GM19395 (cell line): ENCODE results near the gene RPUSD4.

ENCODE experiments used
- ATAC-seq: cut with Tn5 transposase; IDR thresholded peaks from one replicate; pipeline ENCODE4 v1.9.1; 2021; ENCODE audit warnings: mild to moderate bottlenecking, moderate library complexity; ENCODE audit not compliant: unreplicated experiment

The RPUSD4 gene

DNA sequence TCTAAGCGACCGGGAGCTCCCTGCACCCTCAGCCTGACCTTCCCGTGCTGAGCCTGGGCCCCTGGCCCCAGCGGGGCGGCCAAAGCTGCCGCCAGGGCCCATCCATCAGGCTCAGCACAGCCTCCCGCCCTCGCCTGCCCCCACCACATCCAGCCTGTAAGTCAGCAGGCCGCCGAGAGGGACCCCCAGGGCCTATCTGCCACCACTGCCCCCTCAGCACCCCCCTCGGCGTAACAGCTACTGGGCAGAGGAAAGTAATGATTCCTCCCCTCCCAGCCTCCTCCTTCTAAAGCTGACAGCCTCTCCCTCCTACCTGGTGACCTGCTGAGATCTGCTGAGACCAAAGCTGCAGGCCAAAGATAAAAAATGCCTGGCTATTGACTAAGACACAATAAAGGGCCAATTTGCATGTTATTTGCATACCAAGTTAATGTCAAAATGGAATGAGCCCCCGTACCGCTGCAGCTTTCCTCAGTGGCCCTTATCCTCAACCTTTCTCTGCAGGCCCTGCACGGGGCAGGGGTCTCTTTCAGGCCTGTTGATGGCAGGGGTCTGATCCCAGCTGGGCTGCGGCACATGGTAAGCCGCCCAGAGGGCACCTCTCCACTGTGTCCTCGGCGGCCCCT lies 51.6 kb downstream of the RPUSD4 start:
- ATAC-seq: no peak

DNA sequence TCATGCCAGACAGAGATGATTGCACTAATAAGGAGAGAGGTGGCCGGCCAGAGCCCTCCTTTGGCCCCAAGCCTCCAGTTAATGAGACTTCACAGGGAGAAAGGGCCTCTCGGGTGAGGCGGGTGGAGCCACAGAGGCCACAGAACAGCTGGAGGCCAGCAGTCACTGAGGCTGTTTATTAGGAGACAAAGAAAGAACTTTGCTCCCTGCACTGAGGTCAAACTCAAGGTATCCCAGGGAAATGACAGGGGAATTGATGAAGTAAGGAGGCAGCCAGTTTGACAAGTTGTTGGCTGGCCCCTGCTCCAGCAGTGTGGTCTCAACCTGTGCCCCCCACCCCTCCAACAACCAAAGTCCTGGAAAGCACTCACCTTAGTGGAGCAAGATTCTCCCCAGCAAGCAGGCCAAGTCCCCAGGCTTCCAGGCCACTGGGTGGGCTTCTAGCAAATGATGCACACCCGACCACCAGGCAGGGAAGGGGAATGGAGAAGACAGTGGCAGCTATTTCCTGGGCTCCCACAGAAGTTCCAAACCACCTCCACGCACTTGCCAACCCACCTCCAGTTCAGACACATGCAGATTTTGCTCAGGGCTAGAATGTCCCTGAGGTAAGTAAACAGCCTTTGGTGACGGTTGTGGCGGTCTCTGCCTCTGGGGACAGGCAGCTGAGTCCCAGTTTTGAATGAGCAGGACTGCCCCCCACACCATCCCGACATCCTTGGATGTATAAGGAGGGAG lies 53.2 kb downstream of the RPUSD4 start:
- no peak for ATAC-seq

DNA sequence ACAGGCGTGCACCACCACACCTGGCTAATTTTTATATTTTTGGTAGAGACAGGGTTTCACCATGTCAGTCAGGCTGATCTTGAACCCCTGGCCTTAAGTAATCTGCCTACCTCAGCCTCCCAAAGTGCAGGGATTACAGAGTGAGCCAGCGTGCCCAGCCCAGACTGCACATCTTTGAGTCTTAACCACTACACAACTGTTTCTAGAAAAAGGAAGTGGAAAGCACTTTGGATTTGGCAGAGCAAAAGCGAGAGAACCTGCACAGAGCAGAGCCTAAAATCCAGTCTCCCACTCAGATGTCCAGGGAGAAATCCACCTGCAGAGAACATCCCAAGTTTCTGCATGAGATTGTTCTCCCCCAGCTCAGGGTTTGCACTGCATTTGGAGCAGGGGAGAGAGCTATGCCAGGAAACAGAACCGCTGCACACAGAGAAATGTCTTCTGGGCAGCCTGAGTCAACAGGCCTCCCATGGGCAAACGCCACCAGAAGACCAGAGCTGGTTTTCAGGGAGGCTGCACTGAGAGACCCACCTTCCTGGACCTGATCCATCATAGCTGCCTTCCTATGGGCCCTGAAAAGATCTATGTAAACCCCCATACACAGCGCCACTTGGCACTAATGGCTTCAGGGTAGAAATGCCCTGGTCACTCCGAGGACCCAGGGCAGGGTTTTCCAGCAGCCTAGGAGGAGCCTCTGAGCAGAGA lies 54.0 kb downstream of the RPUSD4 start:
- no peak for ATAC-seq

DNA sequence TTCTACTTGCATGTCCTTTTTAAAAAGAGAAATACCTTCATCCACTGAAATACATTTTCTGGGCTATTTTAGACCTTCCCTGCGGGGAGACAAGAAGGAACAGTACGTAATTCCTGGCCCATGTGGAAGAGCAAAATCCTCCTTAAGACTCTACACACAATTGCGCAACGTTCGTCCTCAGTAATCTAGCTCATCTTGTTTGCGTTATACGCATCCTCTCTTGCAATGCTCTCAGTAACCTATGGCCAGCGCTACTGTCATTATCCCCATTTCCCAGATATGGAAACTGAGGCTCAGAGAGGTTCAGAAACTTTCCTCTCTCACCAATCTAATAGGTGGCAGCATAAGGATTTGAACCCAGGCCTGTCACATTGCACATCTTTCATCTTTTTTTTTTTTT lies 54.6 kb downstream of the RPUSD4 start:
- ATAC-seq: no peak

DNA sequence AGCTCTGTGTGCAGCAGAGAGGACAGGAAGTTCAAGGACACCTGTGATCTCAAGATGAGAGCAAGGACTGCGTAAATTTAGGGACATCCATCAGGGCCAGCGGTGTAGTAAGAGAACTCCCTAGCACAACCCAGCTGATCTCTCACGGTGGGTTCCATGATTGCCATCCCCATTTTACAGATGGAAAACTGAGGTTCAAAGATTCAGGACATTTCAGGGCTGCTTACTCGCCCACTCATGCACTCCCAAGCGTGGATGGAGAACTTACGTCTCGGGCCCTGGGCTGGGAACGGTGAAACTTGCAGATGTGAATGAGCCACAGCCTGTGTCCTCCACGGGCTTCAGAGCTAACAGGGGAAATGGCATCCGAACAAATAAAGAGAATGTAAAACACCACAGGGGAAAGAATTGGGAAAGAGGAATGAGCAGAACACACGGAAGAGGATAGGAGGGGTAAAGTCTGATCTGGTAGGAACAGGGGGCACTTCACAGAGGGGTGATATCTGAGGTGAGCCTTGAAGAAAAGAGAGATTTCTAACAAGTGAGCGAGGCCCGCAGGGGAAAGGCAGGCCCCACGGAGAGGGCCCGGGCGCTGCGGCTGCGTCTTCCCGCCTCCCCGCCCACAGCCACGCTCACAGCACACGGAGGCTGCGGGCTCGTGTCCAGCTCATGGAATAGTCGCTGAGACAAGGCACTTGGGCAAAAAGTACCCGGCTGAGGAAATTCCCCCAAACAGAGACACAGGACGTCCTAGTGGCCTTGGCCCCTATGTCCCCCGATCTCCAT lies 55.9 kb downstream of the RPUSD4 start:
- no peak for ATAC-seq

DNA sequence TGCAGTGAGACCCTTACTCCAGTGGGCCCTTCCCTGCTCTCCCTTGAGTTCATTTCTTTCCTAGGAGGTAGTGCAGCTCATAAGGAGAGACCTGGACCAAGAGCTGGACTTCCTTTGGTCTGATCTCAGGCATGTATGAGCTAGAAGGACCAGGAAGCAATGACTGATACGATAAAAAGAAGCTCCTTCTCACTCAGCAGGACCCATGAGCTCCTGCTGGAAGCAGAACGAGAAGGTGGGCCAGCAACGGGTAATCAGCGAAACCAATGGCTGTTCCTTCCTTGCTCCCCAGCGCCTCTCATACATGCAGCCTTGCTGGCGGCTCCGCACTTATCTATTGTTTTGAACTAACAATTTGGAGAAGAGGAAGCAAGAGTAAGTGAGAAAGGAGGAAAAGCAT lies 56.8 kb downstream of the RPUSD4 start:
- no peak for ATAC-seq

DNA sequence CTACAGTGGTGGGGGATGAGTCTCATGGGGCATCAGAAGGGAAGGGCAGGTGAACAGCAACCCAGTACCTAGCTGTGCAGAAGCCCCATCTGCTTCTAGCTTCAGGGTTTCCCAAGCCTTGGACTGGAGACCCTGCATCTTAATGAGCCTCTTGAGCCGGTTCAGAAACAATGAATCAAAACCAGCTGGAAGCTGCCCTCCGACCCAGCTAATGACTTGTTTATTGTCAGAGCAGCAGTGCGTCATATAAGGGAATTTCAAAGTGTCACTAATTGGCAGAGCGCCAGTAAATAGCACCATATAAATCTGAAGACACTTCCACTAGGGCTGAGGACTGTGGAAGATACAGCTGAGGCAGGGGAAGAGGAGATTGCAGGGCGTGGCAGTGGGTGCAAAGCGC lies 57.5 kb downstream of the RPUSD4 start:
- no peak for ATAC-seq

DNA sequence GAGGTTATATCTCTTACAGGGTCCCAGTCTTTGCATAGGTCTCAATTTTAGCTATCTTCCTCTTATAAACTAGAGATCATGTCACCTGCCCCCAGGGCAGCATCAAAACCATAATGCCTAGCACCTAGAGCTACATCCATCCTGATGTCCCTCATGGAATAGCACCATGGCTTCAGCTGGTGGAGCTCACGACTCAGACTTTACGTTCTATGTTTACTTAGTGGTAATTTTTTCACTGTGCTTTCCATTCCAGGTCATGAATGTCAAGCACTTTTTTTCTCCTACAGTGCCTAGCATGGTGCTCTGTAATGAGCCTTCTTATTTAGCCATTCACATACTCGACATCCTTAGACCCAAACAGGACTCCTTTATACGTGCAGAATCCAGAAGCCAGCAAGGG lies 58.4 kb downstream of the RPUSD4 start:
- no peak for ATAC-seq

DNA sequence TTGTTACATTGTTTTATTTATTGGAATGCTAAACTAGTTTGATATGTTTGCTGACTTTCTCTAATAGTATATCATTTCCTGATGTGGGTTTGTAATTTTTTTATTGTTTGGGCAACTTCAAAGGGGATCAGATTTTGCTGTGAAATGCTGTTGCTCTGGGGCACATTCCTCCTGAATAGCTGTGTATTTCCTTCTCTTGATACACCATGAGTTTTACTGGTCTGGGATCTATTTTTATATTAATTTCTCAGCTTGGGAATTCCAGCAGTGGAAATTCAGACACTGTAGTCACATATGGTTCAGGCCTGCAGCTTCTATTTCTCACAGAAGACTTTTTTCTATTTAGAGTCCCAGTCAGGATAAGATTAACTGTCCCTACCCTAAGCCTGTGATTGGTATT lies 58.9 kb downstream of the RPUSD4 start:
- ATAC-seq: no peak

DNA sequence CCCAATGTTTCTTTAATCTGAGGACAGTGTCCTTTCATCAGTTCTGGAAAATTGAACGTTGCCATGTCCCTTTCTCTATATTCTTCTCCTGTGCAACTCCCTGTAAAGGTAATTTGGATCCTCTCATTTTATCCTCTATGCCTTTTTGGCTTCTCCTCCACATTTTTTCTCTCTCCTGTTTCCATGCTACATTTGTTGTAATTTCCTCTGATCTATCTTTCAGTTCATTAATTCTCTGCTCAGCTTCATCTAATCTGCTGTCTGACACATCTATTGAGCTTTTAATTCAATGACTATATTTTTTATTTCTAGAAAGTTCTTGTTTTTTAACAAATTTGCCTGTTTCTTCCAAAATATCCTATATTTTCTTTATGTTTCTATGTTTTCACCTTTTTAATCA lies 59.3 kb downstream of the RPUSD4 start:
- ATAC-seq: no peak
